Measurements from ENCODE around the gene FKBP7.
"Not testable (repeated sequence)": the region's sequence is repeated elsewhere in the genome, so short reads cannot be mapped to it uniquely, and the experiment has no call there.

Gene FKBP7

DNA sequence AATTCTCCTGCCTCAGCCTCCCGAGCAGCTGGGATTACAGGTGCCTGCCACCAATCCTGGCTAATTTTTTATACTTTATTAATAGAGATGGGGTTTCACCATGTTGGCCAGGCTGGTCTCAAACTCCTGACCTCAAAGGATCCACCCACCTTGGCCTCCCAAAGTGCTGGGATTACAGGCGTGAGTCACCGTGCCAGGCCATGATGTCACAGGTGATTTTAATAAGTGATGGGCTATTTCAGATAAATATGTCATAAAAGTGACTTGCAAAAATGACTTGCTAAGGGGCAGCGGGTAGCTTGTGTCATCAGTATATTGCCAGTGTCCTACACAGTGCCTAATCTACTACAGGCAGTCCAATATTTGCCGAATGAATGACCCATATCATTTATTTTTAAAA is 7.1 kb downstream of the FKBP7 start:
- H3K9me3 ChIP-seq (ENCODE audit: insufficient read depth, low read length, severe bottlenecking); H2AFZ ChIP-seq (ENCODE audit: low read depth, low read length); H3K27ac ChIP-seq (ENCODE audit: low read length); H3K4me2 ChIP-seq (ENCODE audit: insufficient read depth, low read length); DNase-seq; ATAC-seq (ENCODE audit: insufficient read depth, low read depth); H3K79me2 ChIP-seq (ENCODE audit: insufficient read depth, low read length); H3K9ac ChIP-seq (ENCODE audit: low read depth, low read length); H4K20me1 ChIP-seq (ENCODE audit: insufficient read depth, low read length); H3K4me3 ChIP-seq (ENCODE audit: low read depth in 1 of 2, low read length in 2 of 2); H3K4me1 ChIP-seq (ENCODE audit: insufficient read depth, low read length); H3K27me3 ChIP-seq (ENCODE audit: insufficient read depth, low read length, poor library complexity): not testable (repeated sequence)
- H3K36me3 ChIP-seq (ENCODE audit: insufficient read depth, low read length): peaks cover 14% of the 10 kb centered on the region; the same call in 1 of the 2 replicates

DNA sequence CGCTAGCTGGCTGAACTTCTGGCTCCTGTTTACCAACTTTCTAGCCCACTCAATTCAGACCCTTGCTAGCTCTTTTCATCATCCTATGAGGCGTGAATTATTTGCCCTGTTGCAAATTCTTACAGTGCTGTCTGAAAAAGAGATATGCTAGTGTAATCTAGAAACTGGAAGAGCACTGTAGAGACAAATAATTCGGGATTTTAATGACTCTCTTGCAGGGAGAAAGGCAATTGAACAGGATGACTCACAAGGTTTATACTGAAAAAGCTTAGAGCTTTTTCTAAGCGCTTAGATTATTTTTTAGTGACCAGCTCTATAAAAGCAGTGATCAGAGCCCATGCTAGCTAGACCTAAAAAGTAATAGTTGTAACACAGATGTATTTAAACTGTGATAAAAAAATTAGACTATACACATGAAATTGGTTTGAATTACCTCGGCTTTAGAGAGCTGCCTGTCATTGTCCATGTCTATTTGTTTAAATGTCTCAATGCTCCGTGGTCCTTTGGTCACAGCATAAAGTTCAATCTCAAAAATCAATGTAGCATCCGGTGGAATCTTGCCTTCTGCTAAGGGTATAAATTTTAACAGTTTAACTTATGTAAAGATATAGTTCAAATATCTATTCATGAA is 9.1 kb downstream of the FKBP7 start:
- DNase-seq (no peak), ATAC-seq (ENCODE audit: insufficient read depth, low read depth) (no peak)
- no peaks in the 10 kb centered on the region for H3K4me1 ChIP-seq (ENCODE audit: insufficient read depth, low read length)
- H3K27me3 ChIP-seq (ENCODE audit: insufficient read depth, low read length, poor library complexity): no peaks in the 10 kb centered on the region
- H3K4me2 ChIP-seq (ENCODE audit: insufficient read depth, low read length): no peak overlapping the region
- TF ChIP-seq CTCF (IDR thresholded peaks at IDR 0.05; ENCODE audit: borderline replicate concordance, extremely low read depth, low read length, poor library complexity, severe bottlenecking): no peak
- TF ChIP-seq EZH2 (IDR thresholded peaks at IDR 0.05; ENCODE audit: borderline replicate concordance, low read depth, low read length, severe bottlenecking): no peak
- no peaks in the 10 kb centered on the region for H3K79me2 ChIP-seq (ENCODE audit: insufficient read depth, low read length)
- peaks cover 26% of the 10 kb centered on the region; the same call in 1 of the 2 replicates for H3K36me3 ChIP-seq (ENCODE audit: insufficient read depth, low read length)
- H3K4me3 ChIP-seq (ENCODE audit: low read depth in 1 of 2, low read length in 2 of 2): no peak overlapping the region
- H3K27ac ChIP-seq (ENCODE audit: low read length): no peak overlapping the region
- H4K20me1 ChIP-seq (ENCODE audit: insufficient read depth, low read length): no peaks in the 10 kb centered on the region
- no peak overlapping the region for H2AFZ ChIP-seq (ENCODE audit: low read depth, low read length)
- H3K9me3 ChIP-seq (ENCODE audit: insufficient read depth, low read length, severe bottlenecking): no peaks in the 10 kb centered on the region
- H3K9ac ChIP-seq (ENCODE audit: low read depth, low read length): no peak overlapping the region

DNA sequence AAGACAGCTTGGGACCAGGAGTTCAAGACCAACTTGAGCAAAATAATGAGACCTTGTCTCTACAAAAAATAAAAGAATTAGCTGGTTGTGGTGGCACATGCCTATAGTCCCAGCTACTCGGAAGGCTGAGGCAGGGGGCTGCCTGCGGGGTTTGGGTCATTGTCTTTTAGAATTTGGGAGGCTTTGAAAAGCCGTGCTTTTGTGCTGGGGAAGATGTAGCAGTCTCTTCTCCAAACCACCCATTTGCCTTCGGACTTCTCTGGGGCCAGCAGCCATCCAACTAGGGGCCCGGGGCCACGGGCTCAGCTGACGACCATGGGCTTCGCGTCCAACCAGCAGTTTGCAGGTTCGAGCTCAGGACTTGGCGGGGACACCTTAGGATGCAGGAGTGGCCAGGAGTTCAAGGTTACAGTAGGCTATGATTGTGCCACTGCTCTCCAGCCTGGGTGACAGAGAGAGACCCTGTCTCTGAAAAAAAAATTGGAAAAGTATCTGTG is 21.0 kb downstream of the FKBP7 start:
- Histone ChIP-seq H2AFZ (ENCODE audit: low read depth, low read length) (no peak overlapping the region), H3K27me3 (ENCODE audit: insufficient read depth, low read length, poor library complexity) (no peaks in the 10 kb centered on the region), H3K79me2 (ENCODE audit: insufficient read depth, low read length) (no peaks in the 10 kb centered on the region), H3K4me1 (ENCODE audit: insufficient read depth, low read length) (no peaks in the 10 kb centered on the region), H3K4me2 (ENCODE audit: insufficient read depth, low read length) (no peak overlapping the region), H3K4me3 (ENCODE audit: low read depth in 1 of 2, low read length in 2 of 2) (no peak overlapping the region), H3K9ac (ENCODE audit: low read depth, low read length) (no peak overlapping the region), H3K27ac (ENCODE audit: low read length) (no peak overlapping the region), H4K20me1 (ENCODE audit: insufficient read depth, low read length) (no peaks in the 10 kb centered on the region), H3K36me3 (ENCODE audit: insufficient read depth, low read length) (no peaks in the 10 kb centered on the region), H3K9me3 (ENCODE audit: insufficient read depth, low read length, severe bottlenecking) (no peaks in the 10 kb centered on the region)
- TF ChIP-seq CTCF (IDR thresholded peaks at IDR 0.05; ENCODE audit: borderline replicate concordance, extremely low read depth, low read length, poor library complexity, severe bottlenecking) (no peak), EZH2 (IDR thresholded peaks at IDR 0.05; ENCODE audit: borderline replicate concordance, low read depth, low read length, severe bottlenecking) (no peak)
- ATAC-seq (ENCODE audit: insufficient read depth, low read depth): no peak
- no peak for DNase-seq

DNA sequence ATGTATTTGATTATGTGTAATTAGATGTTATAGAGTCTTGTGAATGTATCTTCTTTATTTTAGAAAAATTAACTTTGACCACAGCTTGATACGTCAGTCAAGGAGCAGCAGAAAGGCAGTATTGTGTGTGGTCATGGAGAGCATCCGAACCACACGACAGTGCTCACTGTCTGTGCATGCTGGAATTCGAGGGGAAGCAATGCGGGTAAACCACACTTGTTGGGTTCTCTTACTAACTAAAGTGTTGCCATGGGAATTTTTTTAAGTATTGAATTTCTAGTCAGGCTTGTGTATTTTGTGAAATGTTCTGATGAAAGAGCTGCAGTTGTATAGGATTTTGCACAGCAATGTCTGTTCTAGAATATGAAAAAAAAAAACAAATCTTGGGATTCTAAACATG is 22.5 kb downstream of the FKBP7 start:
- Histone ChIP-seq H3K27ac (ENCODE audit: low read length) (no peak overlapping the region), H2AFZ (ENCODE audit: low read depth, low read length) (no peak overlapping the region), H3K4me1 (ENCODE audit: insufficient read depth, low read length) (peaks cover 10% of the 10 kb centered on the region), H3K4me2 (ENCODE audit: insufficient read depth, low read length) (no peak overlapping the region), H3K9ac (ENCODE audit: low read depth, low read length) (no peak overlapping the region), H3K4me3 (ENCODE audit: low read depth in 1 of 2, low read length in 2 of 2) (no peak overlapping the region), H3K79me2 (ENCODE audit: insufficient read depth, low read length) (no peaks in the 10 kb centered on the region), H3K9me3 (ENCODE audit: insufficient read depth, low read length, severe bottlenecking) (no peaks in the 10 kb centered on the region), H3K36me3 (ENCODE audit: insufficient read depth, low read length) (no peaks in the 10 kb centered on the region), H4K20me1 (ENCODE audit: insufficient read depth, low read length) (no peaks in the 10 kb centered on the region), H3K27me3 (ENCODE audit: insufficient read depth, low read length, poor library complexity) (no peaks in the 10 kb centered on the region)
- no peak for ATAC-seq (ENCODE audit: insufficient read depth, low read depth)
- TF ChIP-seq EZH2 (IDR thresholded peaks at IDR 0.05; ENCODE audit: borderline replicate concordance, low read depth, low read length, severe bottlenecking) (no peak), CTCF (IDR thresholded peaks at IDR 0.05; ENCODE audit: borderline replicate concordance, extremely low read depth, low read length, poor library complexity, severe bottlenecking) (no peak)
- no peak for DNase-seq

Data from DND-41 (cell line).